Activated CD4-positive, alpha-beta T cell treated with anti-CD3 and anti-CD28 coated beads, Interleukin-2, amount 50 U/mL, for 16 hours (primary cell): ENCODE measurements around the gene PSORS1C1.
"Not testable (repeated sequence)": the region's sequence is repeated elsewhere in the genome, so short reads cannot be mapped to it uniquely, and the experiment has no call there.

Source experiments
- DNase-seq: peaks from one replicate; pipeline ENCODE4 v3.0.0-alpha.2; 2020

Gene PSORS1C1

GRCh38 chr6:31114541-31114878 lies at the start of gene PSORS1C1:
Gene PSORS1C1, plus strand, starts transcription at chr6:31114800. Its CDS starts 14,833 bp downstream, at chr6:31129633.
- DNase-seq, result no peak

GRCh38 chr6:31065556-31065955 lies 49.0 kb upstream of the PSORS1C1 start:
- no peak for DNase-seq

- DNase-seq, result not testable (repeated sequence)
Observed at GRCh38 chr6:31067028-31067427, 47.6 kb upstream of the PSORS1C1 start.

GRCh38 chr6:31067891-31068668 lies 46.5 kb upstream of the PSORS1C1 start:
- DNase-seq, result not testable (repeated sequence)

- DNase-seq, result peak; percentile 78
Observed at GRCh38 chr6:31068669-31069340, 45.8 kb upstream of the PSORS1C1 start.

- DNase-seq, result no peak
Observed at GRCh38 chr6:31070711-31071197, 43.8 kb upstream of the PSORS1C1 start.

- DNase-seq, result no peak
Observed at GRCh38 chr6:31074401-31074800, 40.2 kb upstream of the PSORS1C1 start.

- no peak for DNase-seq
Observed at GRCh38 chr6:31075528-31075927, 39.1 kb upstream of the PSORS1C1 start.

GRCh38 chr6:31076611-31077010 lies 38.0 kb upstream of the PSORS1C1 start:
- DNase-seq, result no peak

GRCh38 chr6:31079656-31080261 lies 34.8 kb upstream of the PSORS1C1 start:
- peak; percentile 74 for DNase-seq

- DNase-seq, result no peak
Observed at GRCh38 chr6:31081872-31082271, 32.7 kb upstream of the PSORS1C1 start.

GRCh38 chr6:31083742-31084354 lies 30.8 kb upstream of the PSORS1C1 start:
- DNase-seq, result peak; percentile 51

- DNase-seq, result no peak
Observed at GRCh38 chr6:31086788-31087440, 27.7 kb upstream of the PSORS1C1 start.

GRCh38 chr6:31087494-31088089 lies 27.0 kb upstream of the PSORS1C1 start:
- peak; percentile 90 for DNase-seq

- DNase-seq, result no peak
Observed at GRCh38 chr6:31090275-31090972, 24.2 kb upstream of the PSORS1C1 start.

GRCh38 chr6:31090973-31091364 lies 23.6 kb upstream of the PSORS1C1 start:
- DNase-seq, result no peak

GRCh38 chr6:31091680-31092079 lies 22.9 kb upstream of the PSORS1C1 start:
- no peak for DNase-seq

GRCh38 chr6:31092238-31092637 lies 22.4 kb upstream of the PSORS1C1 start:
- DNase-seq, result no peak

- DNase-seq, result no peak
Observed at GRCh38 chr6:31092769-31093505, 21.7 kb upstream of the PSORS1C1 start.

- DNase-seq, result peak; percentile 44
Observed at GRCh38 chr6:31094389-31094881, 20.2 kb upstream of the PSORS1C1 start.

GRCh38 chr6:31096215-31096614 lies 18.4 kb upstream of the PSORS1C1 start:
- no peak for DNase-seq
